ENCODE results near the gene TULP4. TPM values are rescaled to one million over a fixed set of nuclear protein-coding genes. Genes with fewer than 3 reads are reported as not detected.

Gene TULP4
- polyA plus RNA-seq, 2 of the 4 experiments (the other 2 are of a cell fraction), result 5.0 to 10.6 TPM

DNA sequence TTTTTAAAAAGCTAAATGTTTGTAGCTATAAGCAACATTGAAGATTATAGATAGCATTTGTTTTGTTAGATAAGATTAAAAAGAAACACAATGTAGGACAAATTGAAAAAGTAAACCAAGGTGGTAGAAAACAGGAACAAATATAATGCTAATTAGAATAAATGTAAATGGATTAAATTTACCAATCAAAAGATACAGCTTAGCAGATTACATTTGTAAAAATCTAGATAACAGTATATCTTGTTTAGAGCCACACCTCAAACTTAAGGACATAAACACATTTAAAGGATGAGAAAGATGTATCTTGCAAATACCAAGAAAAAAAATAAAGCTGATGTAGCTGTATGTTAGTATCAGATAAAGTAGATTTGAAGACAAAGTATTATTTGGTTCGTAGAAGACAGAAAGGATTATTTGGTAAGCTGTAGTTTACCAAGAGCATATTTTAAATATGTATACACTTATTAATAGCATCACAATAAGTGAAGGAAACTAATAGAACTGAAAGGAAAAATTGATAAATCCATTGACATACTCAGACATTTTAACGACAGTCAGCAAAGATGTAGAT lies 107.2 kb downstream of the TULP4 start:
- no peak for DNase-seq (ENCODE audit: low read depth in 1 of 2, low spot score in 1 of 2)
- Histone ChIP-seq H3K4me3 (no peak overlapping the region), H3K4me1 (no peaks in the 10 kb centered on the region), H3K9me3 (no peaks in the 10 kb centered on the region), H3K27ac (no peak overlapping the region), H3K4me2 (no peak overlapping the region)
- ATAC-seq, result no peak
- ChIA-PET CTCF (interaction anchor here (1.0 to 1.7 kb wide), 2 partner anchors 11 to 198 kb away, joined by 3 to 4 read pairs; no protein-coding TSS in a partner anchor), POLR2A (no interaction called here)
- WGBS (ENCODE audit: missing lambda C conversion rate), result 95% methylated on average over 2 of the region's 2 CpGs
- TF ChIP-seq KDM1A (IDR thresholded peaks at IDR 0.05; ENCODE audit: low read depth) (no peak), ZFP36 (IDR thresholded peaks at IDR 0.05; ENCODE audit: borderline replicate concordance, partially characterized antibody) (no peak), RNF2 (IDR thresholded peaks at IDR 0.05; ENCODE audit: borderline replicate concordance, low read depth) (no peak), RFX5 (IDR thresholded peaks at IDR 0.05) (no peak), POLR2AphosphoS2 (conservative IDR thresholded peaks at IDR 0.05; ENCODE audit: low read length) (no peak), TP53 (CRISPR knock-in tag; IDR thresholded peaks at IDR 0.05) (no peak), HOXB5 (CRISPR knock-in tag; IDR thresholded peaks at IDR 0.05) (no peak), SREBF2 (IDR thresholded peaks at IDR 0.05) (no peak), EHMT2 (IDR thresholded peaks at IDR 0.05; ENCODE audit: low read depth) (no peak), ESRRA (IDR thresholded peaks at IDR 0.05; ENCODE audit: borderline replicate concordance, low read length) (no peak), HDAC2 (IDR thresholded peaks at IDR 0.05) (no peak)
- TF ChIP-seq, protein P1, sequence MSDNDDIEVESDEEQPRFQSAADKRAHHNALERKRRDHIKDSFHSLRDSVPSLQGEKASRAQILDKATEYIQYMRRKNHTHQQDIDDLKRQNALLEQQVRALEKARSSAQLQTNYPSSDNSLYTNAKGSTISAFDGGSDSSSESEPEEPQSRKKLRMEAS (IDR thresholded peaks at IDR 0.05), result no peak
- TF ChIP-seq, protein P2, sequence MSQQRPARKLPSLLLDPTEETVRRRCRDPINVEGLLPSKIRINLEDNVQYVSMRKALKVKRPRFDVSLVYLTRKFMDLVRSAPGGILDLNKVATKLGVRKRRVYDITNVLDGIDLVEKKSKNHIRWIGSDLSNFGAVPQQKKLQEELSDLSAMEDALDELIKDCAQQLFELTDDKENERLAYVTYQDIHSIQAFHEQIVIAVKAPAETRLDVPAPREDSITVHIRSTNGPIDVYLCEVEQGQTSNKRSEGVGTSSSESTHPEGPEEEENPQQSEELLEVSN (IDR thresholded peaks at IDR 0.05; ENCODE audit: borderline replicate concordance, low read depth), result no peak
- TF ChIP-seq, protein P3, sequence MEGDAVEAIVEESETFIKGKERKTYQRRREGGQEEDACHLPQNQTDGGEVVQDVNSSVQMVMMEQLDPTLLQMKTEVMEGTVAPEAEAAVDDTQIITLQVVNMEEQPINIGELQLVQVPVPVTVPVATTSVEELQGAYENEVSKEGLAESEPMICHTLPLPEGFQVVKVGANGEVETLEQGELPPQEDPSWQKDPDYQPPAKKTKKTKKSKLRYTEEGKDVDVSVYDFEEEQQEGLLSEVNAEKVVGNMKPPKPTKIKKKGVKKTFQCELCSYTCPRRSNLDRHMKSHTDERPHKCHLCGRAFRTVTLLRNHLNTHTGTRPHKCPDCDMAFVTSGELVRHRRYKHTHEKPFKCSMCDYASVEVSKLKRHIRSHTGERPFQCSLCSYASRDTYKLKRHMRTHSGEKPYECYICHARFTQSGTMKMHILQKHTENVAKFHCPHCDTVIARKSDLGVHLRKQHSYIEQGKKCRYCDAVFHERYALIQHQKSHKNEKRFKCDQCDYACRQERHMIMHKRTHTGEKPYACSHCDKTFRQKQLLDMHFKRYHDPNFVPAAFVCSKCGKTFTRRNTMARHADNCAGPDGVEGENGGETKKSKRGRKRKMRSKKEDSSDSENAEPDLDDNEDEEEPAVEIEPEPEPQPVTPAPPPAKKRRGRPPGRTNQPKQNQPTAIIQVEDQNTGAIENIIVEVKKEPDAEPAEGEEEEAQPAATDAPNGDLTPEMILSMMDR (IDR thresholded peaks at IDR 0.05), result no peak
- no peak for FAIRE-seq

- FAIRE-seq (no peak), ATAC-seq (no peak), DNase-seq (ENCODE audit: low read depth in 1 of 2, low spot score in 1 of 2) (no peak)
- Histone ChIP-seq H3K4me3 (no peak overlapping the region), H3K27ac (no peak overlapping the region), H3K4me1 (no peaks in the 10 kb centered on the region), H3K9me3 (no peaks in the 10 kb centered on the region), H3K4me2 (no peak overlapping the region)
- TF ChIP-seq TP53 (CRISPR knock-in tag; IDR thresholded peaks at IDR 0.05) (no peak), CEBPB (IDR thresholded peaks at IDR 0.05) (no peak), TFCP2L1 (CRISPR knock-in tag; IDR thresholded peaks at IDR 0.05) (no peak), ZFP36 (IDR thresholded peaks at IDR 0.05; ENCODE audit: borderline replicate concordance, partially characterized antibody) (no peak), RFX5 (IDR thresholded peaks at IDR 0.05) (no peak), RNF2 (IDR thresholded peaks at IDR 0.05; ENCODE audit: borderline replicate concordance, low read depth) (no peak), MAZ (IDR thresholded peaks at IDR 0.05; ENCODE audit: borderline replicate concordance, low read depth, low read length) (no peak)
- TF ChIP-seq, protein P4, sequence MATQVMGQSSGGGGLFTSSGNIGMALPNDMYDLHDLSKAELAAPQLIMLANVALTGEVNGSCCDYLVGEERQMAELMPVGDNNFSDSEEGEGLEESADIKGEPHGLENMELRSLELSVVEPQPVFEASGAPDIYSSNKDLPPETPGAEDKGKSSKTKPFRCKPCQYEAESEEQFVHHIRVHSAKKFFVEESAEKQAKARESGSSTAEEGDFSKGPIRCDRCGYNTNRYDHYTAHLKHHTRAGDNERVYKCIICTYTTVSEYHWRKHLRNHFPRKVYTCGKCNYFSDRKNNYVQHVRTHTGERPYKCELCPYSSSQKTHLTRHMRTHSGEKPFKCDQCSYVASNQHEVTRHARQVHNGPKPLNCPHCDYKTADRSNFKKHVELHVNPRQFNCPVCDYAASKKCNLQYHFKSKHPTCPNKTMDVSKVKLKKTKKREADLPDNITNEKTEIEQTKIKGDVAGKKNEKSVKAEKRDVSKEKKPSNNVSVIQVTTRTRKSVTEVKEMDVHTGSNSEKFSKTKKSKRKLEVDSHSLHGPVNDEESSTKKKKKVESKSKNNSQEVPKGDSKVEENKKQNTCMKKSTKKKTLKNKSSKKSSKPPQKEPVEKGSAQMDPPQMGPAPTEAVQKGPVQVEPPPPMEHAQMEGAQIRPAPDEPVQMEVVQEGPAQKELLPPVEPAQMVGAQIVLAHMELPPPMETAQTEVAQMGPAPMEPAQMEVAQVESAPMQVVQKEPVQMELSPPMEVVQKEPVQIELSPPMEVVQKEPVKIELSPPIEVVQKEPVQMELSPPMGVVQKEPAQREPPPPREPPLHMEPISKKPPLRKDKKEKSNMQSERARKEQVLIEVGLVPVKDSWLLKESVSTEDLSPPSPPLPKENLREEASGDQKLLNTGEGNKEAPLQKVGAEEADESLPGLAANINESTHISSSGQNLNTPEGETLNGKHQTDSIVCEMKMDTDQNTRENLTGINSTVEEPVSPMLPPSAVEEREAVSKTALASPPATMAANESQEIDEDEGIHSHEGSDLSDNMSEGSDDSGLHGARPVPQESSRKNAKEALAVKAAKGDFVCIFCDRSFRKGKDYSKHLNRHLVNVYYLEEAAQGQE (IDR thresholded peaks at IDR 0.05), result no peak
- ChIA-PET CTCF (no interaction called here), POLR2A (no interaction called here)
- 93% methylated on average over 4 of the region's 4 CpGs for WGBS (ENCODE audit: missing lambda C conversion rate)
Observed at GRCh38 chr6:158421381-158421780, 109.1 kb downstream of the TULP4 start.
